Mesendoderm (in vitro differentiated cells): ENCODE data around the gene U2AF1L4.

Source experiments
- DNase-seq: peaks from one replicate; pipeline ENCODE4 v3.0.0; 2013
- H2AK5ac ChIP-seq: 2 replicates; pipeline ENCODE4 v1.6.1; 2013; ENCODE audit warnings: low read length, inconsistent platforms
- H2BK120ac ChIP-seq: 2 replicates; pipeline ENCODE4 v1.6.1; 2013; ENCODE audit warnings: low read depth, mild to moderate bottlenecking, low read length, moderate library complexity, mixed read lengths
- H2BK15ac ChIP-seq: replicated peaks from 2 replicates; pipeline ENCODE4 v1.6.1; 2013; ENCODE audit warnings: low read depth, mild to moderate bottlenecking, moderate library complexity
- H2BK5ac ChIP-seq: 2 replicates; pipeline ENCODE4 v1.6.1; 2013; ENCODE audit warnings: low read length, inconsistent platforms
- H3K18ac ChIP-seq: 2 replicates; pipeline ENCODE4 v1.6.1; 2013; ENCODE audit warnings: mild to moderate bottlenecking, low read length, mixed read lengths
- H3K23ac ChIP-seq: one replicate; pipeline ENCODE4 v1.6.1; 2013; ENCODE audit warnings: low read length
- H3K27ac ChIP-seq: 2 replicates; pipeline ENCODE4 v1.5.1; 2013; ENCODE audit warnings: low read depth, mild to moderate bottlenecking, inconsistent platforms, low read length, moderate library complexity
- H3K27me3 ChIP-seq: 2 replicates; pipeline ENCODE4 v1.6.1; 2013; ENCODE audit warnings: low read length, control low read depth, mild to moderate bottlenecking, inconsistent platforms; ENCODE audit not compliant: insufficient read depth, poor library complexity
- H3K36me3 ChIP-seq: 2 replicates; pipeline ENCODE4 v1.6.1; 2013; ENCODE audit warnings: low read length, inconsistent platforms; ENCODE audit not compliant: control insufficient read depth, insufficient read depth
- H3K4ac ChIP-seq: one replicate; pipeline ENCODE4 v1.6.1; 2013; ENCODE audit warnings: low read depth, mild to moderate bottlenecking, low read length, moderate library complexity
- H3K4me1 ChIP-seq: 2 replicates; pipeline ENCODE4 v1.6.1; 2013; ENCODE audit warnings: low read depth, low read length, inconsistent platforms; ENCODE audit not compliant: control insufficient read depth
- H3K4me2 ChIP-seq: 2 replicates; pipeline ENCODE4 v1.6.1; 2013; ENCODE audit warnings: low read length
- H3K4me3 ChIP-seq: 2 replicates; pipeline ENCODE4 v1.5.1; 2013; ENCODE audit warnings: mild to moderate bottlenecking, low read length
- H3K56ac ChIP-seq: one replicate; pipeline ENCODE4 v1.6.1; 2013; ENCODE audit warnings: low read length
- H3K79me1 ChIP-seq: 2 replicates; pipeline ENCODE4 v1.6.1; 2013; ENCODE audit warnings: low read length, inconsistent platforms
- H3K79me2 ChIP-seq: 2 replicates; pipeline ENCODE4 v1.6.1; 2013; ENCODE audit warnings: mild to moderate bottlenecking, low read length; ENCODE audit not compliant: control insufficient read depth, insufficient read depth
- H3K9ac ChIP-seq: 2 replicates; pipeline ENCODE4 v1.6.1; 2013; ENCODE audit warnings: low read length, inconsistent platforms
- H4K5ac ChIP-seq: one replicate; pipeline ENCODE4 v1.6.1; 2013; ENCODE audit warnings: low read length
- H4K8ac ChIP-seq: one replicate; pipeline ENCODE4 v1.6.1; 2013; ENCODE audit warnings: low read depth, mild to moderate bottlenecking, control low read depth, low read length, moderate library complexity
- WGBS: extraction: QIAGEN DNeasy Blood & Tissue Kit; methylation state at CpG from one replicate; pipeline ENCODE4 v1.1.7; 2013; ENCODE audit warnings: low lambda C conversion rate, missing lambda C conversion rate; ENCODE audit not compliant: insufficient coverage; ENCODE audit errors: extremely low coverage; 5-methylcytosine and 5-hydroxymethylcytosine counted together

Gene U2AF1L4

GRCh38 chr19:35708391-35708790, 36.8 kb downstream of the U2AF1L4 start:
- H3K9ac ChIP-seq = no peak overlapping the region
- no CpG with 5 or more reads among the region's 1 CpG for WGBS
- H3K27me3 ChIP-seq = no peaks in the 10 kb centered on the region
- no peak overlapping the region for H2BK15ac ChIP-seq
- no peaks in the 10 kb centered on the region for H3K79me1 ChIP-seq
- H3K18ac ChIP-seq = no peak overlapping the region
- H3K4me1 ChIP-seq = no peaks in the 10 kb centered on the region
- no peak overlapping the region for H2AK5ac ChIP-seq
- H3K79me2 ChIP-seq = no peaks in the 10 kb centered on the region
- no peak overlapping the region for H4K8ac ChIP-seq
- no peak overlapping the region for H2BK120ac ChIP-seq
- H3K27ac ChIP-seq = no peak overlapping the region
- no peak overlapping the region for H3K56ac ChIP-seq
- no peak overlapping the region for H4K5ac ChIP-seq
- H3K36me3 ChIP-seq = no peaks in the 10 kb centered on the region
- no peak overlapping the region for H3K4me2 ChIP-seq
- no peak for DNase-seq
- no peak overlapping the region for H2BK5ac ChIP-seq
- H3K23ac ChIP-seq = no peak overlapping the region
- H3K4me3 ChIP-seq = no peak overlapping the region
- H3K4ac ChIP-seq = no peak overlapping the region

DNA sequence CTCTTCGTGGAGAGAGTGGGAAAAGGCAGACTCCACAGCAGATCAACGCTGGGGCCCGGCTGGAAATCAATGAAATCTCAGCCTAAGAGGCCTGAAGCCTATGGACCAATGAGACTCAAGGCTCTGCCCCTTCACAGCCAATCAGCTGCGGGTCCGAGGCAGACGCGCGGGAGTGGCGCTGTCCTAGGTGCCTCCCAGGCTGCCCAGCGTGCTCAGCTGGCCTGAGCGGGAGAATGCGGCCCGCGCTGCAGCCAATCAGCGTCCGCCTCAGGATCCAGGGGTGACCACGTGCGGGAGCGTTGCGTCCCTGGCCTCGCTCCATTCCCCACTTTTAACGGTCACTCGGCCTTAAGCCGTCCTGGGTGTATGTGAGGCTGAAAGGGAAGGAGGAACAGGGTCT, 41.0 kb downstream of the U2AF1L4 start, which contains the start of gene ZBTB32:
Gene ZBTB32 (plus strand): TSS at position 341 of the 400 bp plus-strand sequence. CDS start 10,069 bp downstream, outside the sequence.
- no peak within 1 kb of the TSS for H4K8ac ChIP-seq
- H2BK5ac ChIP-seq = no peak within 1 kb of the TSS
- H3K36me3 ChIP-seq = no peaks in the 10 kb centered on the region
- no peak within 1 kb of the TSS for H3K9ac ChIP-seq
- no peaks in the 10 kb centered on the region for H3K27me3 ChIP-seq
- H3K18ac ChIP-seq = no peak within 1 kb of the TSS
- peak; percentile 81 for DNase-seq
- WGBS = no CpG with 5 or more reads among the region's 24 CpGs
- no peak within 1 kb of the TSS for H3K4ac ChIP-seq
- no peaks in the 10 kb centered on the region for H3K79me2 ChIP-seq
- H3K27ac ChIP-seq = no peak within 1 kb of the TSS
- no peak within 1 kb of the TSS for H2AK5ac ChIP-seq
- no peak within 1 kb of the TSS for H4K5ac ChIP-seq
- no peak within 1 kb of the TSS for H3K4me3 ChIP-seq
- H2BK15ac ChIP-seq = no peak within 1 kb of the TSS
- H3K4me1 ChIP-seq = no peaks in the 10 kb centered on the region
- no peak within 1 kb of the TSS for H3K56ac ChIP-seq
- H3K4me2 ChIP-seq = no peak within 1 kb of the TSS
- H2BK120ac ChIP-seq = no peak within 1 kb of the TSS
- H3K79me1 ChIP-seq = no peaks in the 10 kb centered on the region
- H3K23ac ChIP-seq = no peak within 1 kb of the TSS

DNA sequence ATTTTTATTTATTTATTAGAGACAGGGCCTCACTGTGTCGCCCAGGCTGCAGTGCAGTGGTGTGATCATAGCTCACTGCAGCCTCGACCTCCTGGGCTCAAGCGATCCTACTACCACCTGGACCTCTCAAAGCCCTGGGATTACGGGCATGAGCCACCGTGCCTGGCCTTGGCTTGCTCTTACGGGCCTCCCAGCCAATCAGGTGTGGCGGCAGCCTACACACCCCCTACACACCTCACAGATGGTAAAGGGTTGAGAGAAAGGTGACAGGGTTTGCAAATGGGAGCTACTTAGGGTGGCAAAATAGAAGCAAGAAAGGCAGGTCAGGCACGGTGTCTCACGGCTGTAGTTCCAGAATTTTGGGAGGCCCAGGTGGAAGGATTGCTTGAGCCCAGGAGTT, 41.9 kb downstream of the U2AF1L4 start:
- Histone ChIP-seq H2BK15ac (no peak overlapping the region), H2BK5ac (no peak overlapping the region), H3K4me1 (no peaks in the 10 kb centered on the region), H3K27me3 (no peaks in the 10 kb centered on the region), H3K27ac (no peak overlapping the region), H3K23ac (no peak overlapping the region), H3K18ac (no peak overlapping the region), H4K8ac (no peak overlapping the region), H3K79me1 (no peaks in the 10 kb centered on the region), H4K5ac (no peak overlapping the region), H3K4me2 (no peak overlapping the region), H3K36me3 (no peaks in the 10 kb centered on the region), H2AK5ac (no peak overlapping the region), H3K4me3 (no peak overlapping the region), H3K56ac (no peak overlapping the region), H2BK120ac (no peak overlapping the region), H3K9ac (no peak overlapping the region), H3K79me2 (no peaks in the 10 kb centered on the region), H3K4ac (no peak overlapping the region)
- DNase-seq = peak; percentile 23
- no CpG with 5 or more reads among the region's 9 CpGs for WGBS

- Histone ChIP-seq H3K18ac (no peak overlapping the region), H3K4me2 (peak overlapping the region; percentile 93), H3K79me1 (no peaks in the 10 kb centered on the region), H3K9ac (peak overlapping the region; percentile 63), H2AK5ac (no peak overlapping the region), H3K27ac (no peak overlapping the region), H2BK15ac (no peak overlapping the region), H3K56ac (peak overlapping the region; percentile 89), H3K4ac (no peak overlapping the region), H2BK5ac (no peak overlapping the region), H3K27me3 (no peaks in the 10 kb centered on the region), H3K4me3 (peak overlapping the region; percentile 40), H3K4me1 (no peaks in the 10 kb centered on the region), H2BK120ac (no peak overlapping the region), H4K5ac (no peak overlapping the region), H3K23ac (no peak overlapping the region), H4K8ac (no peak overlapping the region), H3K36me3 (no peaks in the 10 kb centered on the region), H3K79me2 (no peaks in the 10 kb centered on the region)
- no CpG with 5 or more reads among the region's 50 CpGs for WGBS
- peak; percentile 99 for DNase-seq
These were observed 42.8 kb downstream of the U2AF1L4 start for GRCh38 chr19:35702223-35703012.

DNA sequence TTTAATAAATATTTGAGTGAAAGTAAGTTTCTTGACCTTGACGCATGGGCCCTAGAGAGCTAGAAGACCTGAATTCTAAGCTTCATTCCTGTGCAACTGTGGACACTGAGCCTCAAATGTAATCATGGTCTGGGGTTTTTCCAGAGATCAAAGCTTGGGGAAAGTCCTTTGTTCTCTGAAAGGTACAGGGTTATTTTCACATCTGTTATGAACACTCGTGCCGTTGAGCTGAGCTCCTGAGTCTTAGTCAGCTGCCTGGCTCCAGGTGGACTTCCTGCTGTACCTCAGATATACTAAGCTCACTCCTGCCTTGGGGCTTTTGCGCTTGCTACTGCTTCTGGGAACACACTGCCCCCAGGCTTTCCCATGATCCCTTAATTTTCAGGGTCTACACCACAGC, 48.4 kb downstream of the U2AF1L4 start:
- Histone ChIP-seq H3K4ac (no peak overlapping the region), H3K4me3 (no peak overlapping the region), H3K9ac (no peak overlapping the region), H3K4me1 (no peaks in the 10 kb centered on the region), H2BK5ac (no peak overlapping the region), H2AK5ac (no peak overlapping the region), H3K27me3 (no peaks in the 10 kb centered on the region), H2BK120ac (no peak overlapping the region), H3K79me1 (no peaks in the 10 kb centered on the region), H3K79me2 (no peaks in the 10 kb centered on the region), H3K4me2 (no peak overlapping the region), H4K8ac (no peak overlapping the region), H3K18ac (no peak overlapping the region), H3K56ac (no peak overlapping the region), H3K23ac (no peak overlapping the region), H2BK15ac (no peak overlapping the region), H4K5ac (no peak overlapping the region), H3K27ac (no peak overlapping the region), H3K36me3 (no peaks in the 10 kb centered on the region)
- WGBS = no CpG with 5 or more reads among the region's 4 CpGs
- DNase-seq = no peak
